Small intestine (tissue), 7 donors: ENCODE results near the gene TANC1. TPM values are rescaled to one million over a fixed set of nuclear protein-coding genes. Genes with fewer than 3 reads are reported as not detected.
"Not testable (repeated sequence)": the region's sequence is repeated elsewhere in the genome, so short reads cannot be mapped to it uniquely, and the experiment has no call there.

Experiments used
- DNase-seq, 2 donors: peaks; one replicate each; pipeline versions ENCODE4 v3.0.0 to v3.0.0-alpha.2; 2013
- FAIRE-seq: peaks from 2 replicates; lab custom pipeline; 2012; peaks lifted over from hg19 to GRCh38; lab: Jason Lieb, UNC
- H3K27ac ChIP-seq, 3 donors: one replicate each; pipeline ENCODE4 v1.5.1; 2013; ENCODE audit warnings: low read length in 2 of 3, mild to moderate bottlenecking in 2 of 3, control low read depth in 1 of 3, inconsistent platforms in 1 of 3, low read depth in 1 of 3, moderate library complexity in 1 of 3
- H3K27me3 ChIP-seq, 3 donors: one replicate each; pipeline ENCODE4 v1.6.1; 2013; ENCODE audit warnings: low read length in 3 of 3, inconsistent platforms in 1 of 3; ENCODE audit not compliant: control insufficient read depth in 3 of 3, insufficient read depth in 3 of 3
- H3K36me3 ChIP-seq, 3 donors: one replicate each; pipeline ENCODE4 v1.6.1; 2013; ENCODE audit warnings: low read length in 3 of 3, inconsistent platforms in 1 of 3, low read depth in 1 of 3, mild to moderate bottlenecking in 1 of 3, moderate library complexity in 1 of 3; ENCODE audit not compliant: control insufficient read depth in 3 of 3, insufficient read depth in 2 of 3
- H3K4me1 ChIP-seq, 3 donors: one replicate each; pipeline ENCODE4 v1.6.1; 2013; ENCODE audit warnings: low read length in 2 of 3, inconsistent platforms in 1 of 3, low read depth in 1 of 3, mild to moderate bottlenecking in 1 of 3, moderate library complexity in 1 of 3; ENCODE audit not compliant: control insufficient read depth in 3 of 3, insufficient read depth in 2 of 3
- H3K4me3 ChIP-seq, 3 donors: one replicate each; pipeline ENCODE4 v1.5.1; 2013; ENCODE audit warnings: low read length in 3 of 3, control low read depth in 1 of 3, inconsistent platforms in 1 of 3, low read depth in 1 of 3, mild to moderate bottlenecking in 1 of 3, moderate library complexity in 1 of 3
- H3K9me3 ChIP-seq, 2 donors: one replicate each; pipeline ENCODE4 v1.6.1; 2013; ENCODE audit warnings: low read depth in 1 of 2, low read length in 1 of 2; ENCODE audit not compliant: control insufficient read depth in 2 of 2, insufficient read depth in 1 of 2
- WGBS, 3 donors: extraction: QIAGEN DNeasy Blood & Tissue Kit; methylation state at CpG; one replicate each; pipeline ENCODE4 v1.1.7; 2013; 5-methylcytosine and 5-hydroxymethylcytosine counted together
- polyA plus RNA-seq, 4 donors: library from polyadenylated mRNA; stranded (reverse) in 3 of 4; unstranded in 1 of 4; fragments of 200-250 nt in 3 of 4; fragments of 120-200 nt in 1 of 4; gene quantifications; one replicate each; pipeline versions ENCODE4 v1.2.1 to v1.2.3, GENCODE V29; 2013
- donor health status: healthy with polysubstance abuse.
- donor health status: control.
- donor health status: control.
- donor health status: Bipolar disorder and iron deficiency.
- donor health status: healthy.

Gene TANC1
- polyA plus RNA-seq, 4 donors, result 7.4 to 14.7 (median 8.8) TPM

GRCh38 chr2:159095813-159096212 lies 127.4 kb downstream of the TANC1 start:
- WGBS, 3 donors, result 74 to 92% (median 83%) methylated on average over 1 of the region's 1 CpG
- FAIRE-seq, result no peak
- Histone ChIP-seq H3K27me3 (no peaks in the 10 kb centered on the region), H3K36me3 (peaks cover 0 to 2% (median 0%) of the 10 kb centered on the region in 3 donors), H3K27ac (no peak overlapping the region), H3K9me3 (peaks cover 0 to 13% of the 10 kb centered on the region in 2 donors), H3K4me1 (peaks cover 2 to 21% (median 18%) of the 10 kb centered on the region in 3 donors), H3K4me3 (no peak overlapping the region)
- no peak for DNase-seq

GRCh38 chr2:159096302-159096855 lies 127.9 kb downstream of the TANC1 start:
- H3K36me3 ChIP-seq, H3K27ac ChIP-seq, DNase-seq, H3K4me3 ChIP-seq, H3K27me3 ChIP-seq, FAIRE-seq: not testable (repeated sequence)
- peaks cover 2 to 21% (median 14%) of the 10 kb centered on the region in 3 donors for H3K4me1 ChIP-seq
- 90 to 95% (median 93%) methylated on average over 8 of the region's 8 CpGs for WGBS, 3 donors
- peaks cover 0 to 13% of the 10 kb centered on the region in 2 donors for H3K9me3 ChIP-seq

GRCh38 chr2:159096901-159097300 lies 128.5 kb downstream of the TANC1 start:
- H3K4me1 ChIP-seq, result peaks cover 2 to 16% (median 11%) of the 10 kb centered on the region in 3 donors
- H3K4me3 ChIP-seq, result no peak overlapping the region
- peaks cover 0 to 13% of the 10 kb centered on the region in 2 donors for H3K9me3 ChIP-seq
- FAIRE-seq (no peak), DNase-seq (no peak)
- no peaks in the 10 kb centered on the region for H3K27me3 ChIP-seq
- H3K36me3 ChIP-seq, result peaks cover 0 to 2% (median 0%) of the 10 kb centered on the region in 3 donors
- WGBS, 3 donors, result 97 to 100% (median 97%) methylated on average over 1 of the region's 1 CpG
- no peak overlapping the region for H3K27ac ChIP-seq

- FAIRE-seq, result no peak
- 70 to 76% (median 75%) methylated on average over 3 of the region's 3 CpGs for WGBS, 3 donors
- H3K27ac ChIP-seq, result peak overlapping the region in 1 of 3 donors; percentile 19
Observed at GRCh38 chr2:159098361-159098760, 129.9 kb downstream of the TANC1 start.

GRCh38 chr2:159098921-159099411 lies 130.5 kb downstream of the TANC1 start:
- WGBS, 3 donors, result 27 to 43% (median 34%) methylated on average over 3 of the region's 3 CpGs
- H3K4me3 ChIP-seq, result no peak overlapping the region
- FAIRE-seq (no peak), DNase-seq (no peak)
- peaks cover under 1 to 11% (median 6%) of the 10 kb centered on the region in 3 donors for H3K4me1 ChIP-seq
- H3K9me3 ChIP-seq, result peaks cover 0 to 13% of the 10 kb centered on the region in 2 donors
- H3K27me3 ChIP-seq, result no peaks in the 10 kb centered on the region
- peaks cover 0 to 7% (median 0%) of the 10 kb centered on the region in 3 donors for H3K36me3 ChIP-seq
- peak overlapping the region in 1 of 3 donors; percentile 8 for H3K27ac ChIP-seq

More at GRCh38 chr2:159098361-159098760, 129.9 kb downstream of the TANC1 start:
- no peak overlapping the region for H3K4me3 ChIP-seq
- H3K9me3 ChIP-seq, result peaks cover 0 to 13% of the 10 kb centered on the region in 2 donors
- no peaks in the 10 kb centered on the region for H3K27me3 ChIP-seq
- H3K36me3 ChIP-seq, result peaks cover 0 to 2% (median 0%) of the 10 kb centered on the region in 3 donors
- H3K4me1 ChIP-seq, result peaks cover 2 to 11% (median 10%) of the 10 kb centered on the region in 3 donors
- no peak for DNase-seq

DNA sequence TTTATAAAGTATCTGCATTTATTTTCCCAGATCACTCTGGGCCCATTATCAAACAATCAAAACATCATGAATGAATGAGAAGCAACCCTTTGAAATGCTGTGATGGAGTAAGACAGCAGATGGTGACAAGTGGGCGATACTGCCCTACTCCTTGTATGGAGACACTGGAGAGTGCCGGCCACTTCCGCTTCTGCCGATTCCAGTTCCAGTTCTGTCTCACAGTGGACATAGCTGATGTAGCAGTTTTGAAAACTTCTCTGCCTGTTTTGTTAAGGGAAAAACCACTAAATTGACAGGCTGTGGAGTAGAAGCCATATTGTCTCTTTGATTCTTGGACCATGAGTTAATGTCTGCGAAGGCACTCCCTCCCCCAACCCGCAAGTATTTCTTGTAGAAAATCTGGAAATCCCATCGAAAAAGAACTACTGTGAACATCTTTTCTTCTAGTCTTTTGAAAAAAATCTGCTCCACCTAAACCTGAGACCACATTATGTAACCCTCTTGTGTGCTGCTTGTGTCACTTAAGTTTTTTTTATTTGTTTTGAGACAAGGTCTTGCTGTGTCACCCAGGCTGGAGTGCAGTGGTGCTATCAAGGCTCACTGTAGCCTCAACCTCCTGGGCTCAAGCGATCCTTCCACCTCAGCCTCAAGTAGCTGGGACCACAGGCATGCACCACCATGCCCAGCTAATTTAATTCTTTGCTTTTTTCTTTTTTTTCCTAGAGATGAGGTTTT lies 133.5 kb downstream of the TANC1 start:
- Histone ChIP-seq H3K4me3 (no peak overlapping the region), H3K9me3 (peaks cover 0 to under 1% of the 10 kb centered on the region in 2 donors), H3K4me1 (peaks cover 0 to 9% (median 0%) of the 10 kb centered on the region in 3 donors), H3K27ac (no peak overlapping the region), H3K27me3 (no peaks in the 10 kb centered on the region), H3K36me3 (peaks cover 0 to 7% (median 0%) of the 10 kb centered on the region in 3 donors)
- DNase-seq (no peak), FAIRE-seq (no peak)
- 81 to 96% (median 90%) methylated on average over 7 of the region's 8 CpGs for WGBS, 3 donors

DNA sequence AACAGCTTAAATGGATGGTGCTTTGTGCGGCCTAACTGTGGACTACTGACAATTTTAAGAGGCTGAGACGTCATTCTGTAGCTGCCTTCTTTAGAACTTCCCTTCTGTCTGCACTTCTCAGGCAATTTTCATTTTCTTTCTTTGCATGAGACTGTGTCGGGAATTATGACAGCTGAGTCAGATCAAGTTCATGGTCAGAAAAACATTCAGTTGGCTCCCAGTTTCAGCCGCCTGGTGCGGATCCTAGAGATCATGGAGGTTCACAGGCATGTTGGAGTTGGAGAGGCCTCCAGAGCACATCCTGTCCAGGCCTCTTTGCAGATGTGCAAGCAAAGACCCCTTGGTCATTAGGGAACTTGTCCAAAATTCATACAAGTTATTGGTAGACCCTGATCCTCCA lies 135.0 kb downstream of the TANC1 start:
- no peak for FAIRE-seq
- peaks cover 0 to 7% (median 0%) of the 10 kb centered on the region in 3 donors for H3K36me3 ChIP-seq
- no peak for DNase-seq
- 97% methylated on average over 5 of the region's 5 CpGs; no CpG with 5 or more reads in 2 of the 3 donors for WGBS, 3 donors
- no peak overlapping the region for H3K4me3 ChIP-seq
- H3K4me1 ChIP-seq, result peaks cover 0 to 9% (median 0%) of the 10 kb centered on the region in 3 donors
- no peak overlapping the region for H3K27ac ChIP-seq
- no peaks in the 10 kb centered on the region for H3K27me3 ChIP-seq
- no peaks in the 10 kb centered on the region for H3K9me3 ChIP-seq

DNA sequence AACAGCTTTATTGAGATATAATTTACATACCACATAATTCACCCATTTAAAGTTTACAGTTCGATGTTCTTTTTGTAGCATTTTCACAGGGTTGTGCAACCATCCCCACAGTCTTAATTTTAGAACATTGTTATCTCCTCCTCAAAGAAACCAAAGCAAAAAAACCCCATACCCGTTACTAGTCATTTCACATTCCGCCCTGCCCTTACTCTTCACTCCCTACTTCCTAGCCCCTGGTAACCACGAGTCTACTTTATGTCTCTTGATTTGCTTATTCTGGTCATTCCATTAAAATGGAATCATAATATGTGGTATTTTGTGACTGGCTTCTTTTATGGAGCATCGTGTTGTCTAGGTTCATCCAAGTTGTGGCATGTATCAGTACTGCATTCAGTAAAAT lies 137.7 kb downstream of the TANC1 start:
- DNase-seq, result no peak
- no peak for FAIRE-seq
- Histone ChIP-seq H3K4me3 (no peak overlapping the region), H3K4me1 (no peaks in the 10 kb centered on the region), H3K9me3 (no peaks in the 10 kb centered on the region), H3K36me3 (peaks cover 0 to 13% (median 0%) of the 10 kb centered on the region in 3 donors), H3K27ac (no peak overlapping the region), H3K27me3 (no peaks in the 10 kb centered on the region)
- 78 to 82% (median 79%) methylated on average over 5 of the region's 5 CpGs for WGBS, 3 donors
